GM23338 (cell line): Measurements from ENCODE around the gene FBF1. TPM values are rescaled to one million over a fixed set of nuclear protein-coding genes. Genes with fewer than 3 reads are reported as not detected.

Experiments
- ATAC-seq: fragments of 200-7000 bp; cut with Tn5 transposase; 3 replicates; pipeline ENCODE4 v1.9.1; 2020
- DNase-seq: peaks from one replicate; pipeline ENCODE4 v3.0.0-alpha.2; 2015; ENCODE audit warnings: low spot score
- H2AFZ ChIP-seq: fragments of 200-600 bp; sonication (generic); 2 replicates; pipeline ENCODE4 v1.8.0; 2016; ENCODE audit warnings: antibody characterized with exemption, mild to moderate bottlenecking, moderate library complexity
- H3F3A ChIP-seq: fragments of 200-600 bp; sonication (generic); replicated peaks from 2 replicates; pipeline ENCODE4 v1.8.0; 2017; ENCODE audit warnings: antibody characterized with exemption, mixed run types, low read depth
- H3K27ac ChIP-seq: fragments of 200-600 bp; sonication (generic); 2 replicates; pipeline ENCODE4 v1.6.1; 2016; ENCODE audit warnings: low read depth
- H3K27me3 ChIP-seq: fragments of 200-600 bp; sonication (generic); 2 replicates; pipeline ENCODE4 v1.8.0; 2016; ENCODE audit warnings: mild to moderate bottlenecking, mixed run types, moderate library complexity; ENCODE audit not compliant: insufficient read depth
- H3K36me3 ChIP-seq: fragments of 200-600 bp; sonication (generic); 2 replicates; pipeline ENCODE4 v1.8.0; 2016; ENCODE audit warnings: mild to moderate bottlenecking; ENCODE audit not compliant: insufficient read depth
- H3K4me1 ChIP-seq: fragments of 200-600 bp; sonication (generic); 2 replicates; pipeline ENCODE4 v1.8.0; 2016; ENCODE audit warnings: mild to moderate bottlenecking, moderate library complexity; ENCODE audit not compliant: insufficient read depth
- H3K4me2 ChIP-seq: fragments of 200-600 bp; sonication (generic); 2 replicates; pipeline ENCODE4 v1.7.1; 2017; ENCODE audit warnings: mixed run types
- H3K4me3 ChIP-seq: fragments of 200-600 bp; sonication (generic); 2 replicates; pipeline ENCODE4 v1.6.1; 2016; ENCODE audit warnings: mixed run types
- H3K79me2 ChIP-seq: fragments of 200-600 bp; sonication (generic); replicated peaks from 2 replicates; pipeline ENCODE4 v1.8.0; 2017; ENCODE audit warnings: mild to moderate bottlenecking; ENCODE audit not compliant: insufficient read depth
- H3K9me2 ChIP-seq: fragments of 200-600 bp; sonication (generic); 2 replicates; pipeline ENCODE4 v1.8.0; 2017; ENCODE audit not compliant: insufficient read depth
- H4K20me1 ChIP-seq: fragments of 200-600 bp; sonication (generic); replicated peaks from 2 replicates; pipeline ENCODE4 v1.8.0; 2017; ENCODE audit warnings: mild to moderate bottlenecking; ENCODE audit not compliant: insufficient read depth
- H3K27ac Mint-ChIP-seq: 2 replicates; pipeline ENCODE4 v1.8.0; 2020; ENCODE audit warnings: inconsistent platforms, mild to moderate bottlenecking, moderate library complexity, mixed read lengths
- H3K27me3 Mint-ChIP-seq: 3 replicates; pipeline ENCODE4 v1.8.0; 2022; ENCODE audit warnings: low read depth, mild to moderate bottlenecking, moderate library complexity, mixed read lengths, inconsistent platforms; ENCODE audit not compliant: insufficient read depth, poor library complexity
- H3K36me3 Mint-ChIP-seq: 3 replicates; pipeline ENCODE4 v1.8.0; 2021; ENCODE audit warnings: low read depth, mild to moderate bottlenecking, inconsistent platforms, moderate library complexity, mixed read lengths
- H3K4me1 Mint-ChIP-seq: 3 replicates; pipeline ENCODE4 v1.8.0; 2020; ENCODE audit warnings: mild to moderate bottlenecking, inconsistent platforms, mixed read lengths
- H3K4me3 Mint-ChIP-seq: 3 replicates; pipeline ENCODE4 v1.8.0; 2021; ENCODE audit warnings: moderate library complexity, mild to moderate bottlenecking, inconsistent platforms, mixed read lengths
- H3K9me3 Mint-ChIP-seq: 3 replicates; pipeline ENCODE4 v1.8.0; 2020; ENCODE audit warnings: moderate library complexity, mild to moderate bottlenecking, inconsistent platforms, mixed read lengths
- CREB1 ChIP-seq: fragments of 250-450 bp; sonication (Bioruptor Pico); IDR thresholded peaks from 2 replicates; pipeline ENCODE4 v1.5.0; 2020; ENCODE audit warnings: low read depth, mild to moderate bottlenecking, moderate library complexity
- CTCF ChIP-seq, 2 experiments: fragments of 200-600 bp in 1 of 2; sonication (generic) in 1 of 2; conservative IDR thresholded peaks; 2 replicates each; pipeline versions ENCODE4 v1.5.1 to v1.6.1; 2016 to 2017; ENCODE audit warnings: antibody characterized with exemption in 2 of 2, low read depth in 2 of 2, mild to moderate bottlenecking in 2 of 2, moderate library complexity in 1 of 2
- EZH2 ChIP-seq: fragments of 200-600 bp; sonication (generic); IDR thresholded peaks from one replicate; pipeline ENCODE4 v1.8.0; 2017; ENCODE audit warnings: antibody characterized with exemption, mild to moderate bottlenecking, low read depth; ENCODE audit not compliant: unreplicated experiment
- EZH2phosphoT487 ChIP-seq: fragments of 200-600 bp; sonication (generic); IDR thresholded peaks from one replicate; pipeline ENCODE4 v1.8.1; 2018; ENCODE audit warnings: antibody characterized with exemption; ENCODE audit not compliant: unreplicated experiment
- JUNB ChIP-seq: IDR thresholded peaks from one replicate; pipeline ENCODE4 v1.6.1; 2016; ENCODE audit warnings: antibody characterized with exemption; ENCODE audit not compliant: unreplicated experiment
- NANOG ChIP-seq: IDR thresholded peaks from 2 replicates; pipeline ENCODE4 v1.6.1; 2016; ENCODE audit warnings: antibody characterized with exemption, borderline replicate concordance
- POLR2AphosphoS5 ChIP-seq: IDR thresholded peaks from 2 replicates; pipeline ENCODE4 v1.6.1; 2016; ENCODE audit warnings: antibody characterized with exemption, low read depth
- STAT1 ChIP-seq: IDR thresholded peaks from one replicate; pipeline ENCODE4 v1.6.1; 2016; ENCODE audit warnings: antibody characterized with exemption; ENCODE audit not compliant: unreplicated experiment
- ZNF114 ChIP-seq: fragments of 250-450 bp; sonication (Bioruptor Pico); IDR thresholded peaks from 2 replicates; pipeline ENCODE4 v1.5.0; 2020; ENCODE audit warnings: mild to moderate bottlenecking, moderate library complexity
- ZNF331 ChIP-seq: fragments of 250-450 bp; sonication (Bioruptor Pico); IDR thresholded peaks from 2 replicates; pipeline ENCODE4 v1.5.0; 2020; ENCODE audit warnings: low read depth, mild to moderate bottlenecking, moderate library complexity
- polyA plus RNA-seq: library from polyadenylated mRNA; unstranded; fragments of >200 nt; fragmentation: Nextera tagmentation; extraction: Ambion mirVana; gene quantifications from 2 replicates; pipeline ENCODE4 v1.2.1, GENCODE V29; 2016
- total RNA-seq: library from RNA; depleted of rRNA; stranded (reverse); fragments of >200 nt; shearing (Covaris generic); gene quantifications from 2 replicates; pipeline ENCODE4 v1.2.3, GENCODE V29; 2014
- TF ChIP-seq, protein P1 (sequence below): IDR thresholded peaks from one replicate; pipeline ENCODE4 v1.6.1; 2018; ENCODE audit warnings: antibody characterized with exemption; ENCODE audit not compliant: unreplicated experiment

The FBF1 gene
- total and polyA plus RNA-seq, 2 experiments from 2014 or later = 8.8 to 11.8 TPM

GRCh38 chr17:75909812-75910274, 31.0 kb downstream of the FBF1 start (continued):
- TF ChIP-seq CTCF (conservative IDR thresholded peaks at IDR 0.05; ENCODE audit: low read depth in 2 of 2) = no peak
- TF ChIP-seq EZH2 = no peak
- TF ChIP-seq CREB1 = no peak
- TF ChIP-seq NANOG = no peak
- no peak for TF ChIP-seq POLR2AphosphoS5
- TF ChIP-seq ZNF331 (CRISPR knock-in tag) = no peak
- TF ChIP-seq, protein P1, sequence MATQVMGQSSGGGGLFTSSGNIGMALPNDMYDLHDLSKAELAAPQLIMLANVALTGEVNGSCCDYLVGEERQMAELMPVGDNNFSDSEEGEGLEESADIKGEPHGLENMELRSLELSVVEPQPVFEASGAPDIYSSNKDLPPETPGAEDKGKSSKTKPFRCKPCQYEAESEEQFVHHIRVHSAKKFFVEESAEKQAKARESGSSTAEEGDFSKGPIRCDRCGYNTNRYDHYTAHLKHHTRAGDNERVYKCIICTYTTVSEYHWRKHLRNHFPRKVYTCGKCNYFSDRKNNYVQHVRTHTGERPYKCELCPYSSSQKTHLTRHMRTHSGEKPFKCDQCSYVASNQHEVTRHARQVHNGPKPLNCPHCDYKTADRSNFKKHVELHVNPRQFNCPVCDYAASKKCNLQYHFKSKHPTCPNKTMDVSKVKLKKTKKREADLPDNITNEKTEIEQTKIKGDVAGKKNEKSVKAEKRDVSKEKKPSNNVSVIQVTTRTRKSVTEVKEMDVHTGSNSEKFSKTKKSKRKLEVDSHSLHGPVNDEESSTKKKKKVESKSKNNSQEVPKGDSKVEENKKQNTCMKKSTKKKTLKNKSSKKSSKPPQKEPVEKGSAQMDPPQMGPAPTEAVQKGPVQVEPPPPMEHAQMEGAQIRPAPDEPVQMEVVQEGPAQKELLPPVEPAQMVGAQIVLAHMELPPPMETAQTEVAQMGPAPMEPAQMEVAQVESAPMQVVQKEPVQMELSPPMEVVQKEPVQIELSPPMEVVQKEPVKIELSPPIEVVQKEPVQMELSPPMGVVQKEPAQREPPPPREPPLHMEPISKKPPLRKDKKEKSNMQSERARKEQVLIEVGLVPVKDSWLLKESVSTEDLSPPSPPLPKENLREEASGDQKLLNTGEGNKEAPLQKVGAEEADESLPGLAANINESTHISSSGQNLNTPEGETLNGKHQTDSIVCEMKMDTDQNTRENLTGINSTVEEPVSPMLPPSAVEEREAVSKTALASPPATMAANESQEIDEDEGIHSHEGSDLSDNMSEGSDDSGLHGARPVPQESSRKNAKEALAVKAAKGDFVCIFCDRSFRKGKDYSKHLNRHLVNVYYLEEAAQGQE = no peak
- no peak for TF ChIP-seq STAT1
- no peak for TF ChIP-seq ZNF114 (CRISPR knock-in tag)
- no peak for TF ChIP-seq EZH2phosphoT487

DNA sequence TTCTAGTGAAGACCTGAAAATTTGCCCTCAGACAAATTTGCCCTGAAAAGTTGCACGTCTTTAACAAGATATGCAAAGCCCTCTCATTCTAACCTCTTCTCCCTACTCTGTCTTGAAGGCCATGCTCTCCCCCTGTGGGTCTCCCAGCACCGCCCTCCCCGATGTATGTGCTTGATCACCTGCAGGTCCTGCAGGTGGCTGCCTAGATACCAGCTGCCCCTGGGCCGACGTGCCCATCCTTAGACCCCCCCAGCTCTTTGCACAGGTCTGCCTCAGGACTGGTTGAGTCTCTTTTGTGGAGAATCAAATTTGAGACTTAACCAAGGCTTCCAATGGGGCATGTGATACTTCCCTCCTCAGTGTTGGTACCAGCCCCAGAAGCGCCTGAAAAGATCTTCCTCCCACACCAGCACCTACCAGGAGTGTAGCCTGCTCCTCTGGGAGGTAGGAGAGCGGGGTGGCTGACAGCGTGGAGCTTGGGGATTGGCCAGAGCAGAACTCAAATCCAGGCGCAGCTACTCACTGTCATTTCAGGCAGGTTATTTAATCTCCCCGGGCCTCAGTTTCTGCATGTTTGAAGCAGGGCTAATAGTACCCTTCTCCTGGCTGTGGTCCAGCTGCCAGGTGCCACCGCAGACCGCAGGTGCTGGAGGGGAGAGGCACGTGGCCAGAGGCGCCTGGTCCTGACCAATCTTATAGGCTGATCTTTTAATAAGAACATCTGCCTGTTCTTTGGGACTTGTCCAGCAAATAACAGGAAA, 31.6 kb downstream of the FBF1 start:
- peaks cover 2% of the 10 kb centered on the region; the same call in 2 of the 3 replicates for H3K36me3 Mint-ChIP-seq
- H3K4me3 ChIP-seq = no peak overlapping the region
- H3K27me3 Mint-ChIP-seq = peaks cover 8% of the 10 kb centered on the region
- peaks cover 1% of the 10 kb centered on the region; the same call in 1 of the 2 replicates for H3K79me2 ChIP-seq
- H3K36me3 ChIP-seq = no peaks in the 10 kb centered on the region
- H3K4me3 Mint-ChIP-seq = no peak overlapping the region; the same call in 2 of the 3 replicates
- no peak overlapping the region for H2AFZ ChIP-seq
- DNase-seq (no peak), ATAC-seq (no peak)
- no peak overlapping the region for H3K27ac Mint-ChIP-seq
- H3K4me1 Mint-ChIP-seq = no peaks in the 10 kb centered on the region; the same call in 2 of the 3 replicates
- no peaks in the 10 kb centered on the region for H3K9me3 Mint-ChIP-seq
- TF ChIP-seq JUNB (no peak), POLR2AphosphoS5 (no peak), EZH2phosphoT487 (no peak)
- no peaks in the 10 kb centered on the region for H4K20me1 ChIP-seq
- H3K27me3 ChIP-seq = no peaks in the 10 kb centered on the region
- 0 out of 2 replicates have a peak, but pooled peaks cover 6% of the 10 kb centered on the region for H3F3A ChIP-seq
- H3K9me2 ChIP-seq = no peaks in the 10 kb centered on the region
- H3K27ac ChIP-seq = no peak overlapping the region
- H3K4me1 ChIP-seq = no peaks in the 10 kb centered on the region
- H3K4me2 ChIP-seq = no peak overlapping the region
